Measurements from ENCODE around the gene KRT3.

DNA sequence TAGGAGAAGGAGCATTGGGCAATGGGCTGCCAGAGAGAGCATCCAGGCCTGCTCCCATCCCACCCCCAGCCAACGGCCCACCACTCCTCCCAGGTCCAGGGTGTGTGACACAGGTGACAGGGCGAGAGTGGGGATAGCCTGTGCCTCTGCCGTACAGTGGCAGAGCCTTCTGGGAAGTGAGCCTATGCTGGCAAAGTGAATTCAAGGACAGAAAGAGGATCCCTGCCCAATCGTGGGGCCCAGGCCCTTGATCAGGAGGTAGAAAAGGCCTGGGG lies 38.7 kb upstream of the KRT3 start:
- TF ChIP-seq, protein P1, sequence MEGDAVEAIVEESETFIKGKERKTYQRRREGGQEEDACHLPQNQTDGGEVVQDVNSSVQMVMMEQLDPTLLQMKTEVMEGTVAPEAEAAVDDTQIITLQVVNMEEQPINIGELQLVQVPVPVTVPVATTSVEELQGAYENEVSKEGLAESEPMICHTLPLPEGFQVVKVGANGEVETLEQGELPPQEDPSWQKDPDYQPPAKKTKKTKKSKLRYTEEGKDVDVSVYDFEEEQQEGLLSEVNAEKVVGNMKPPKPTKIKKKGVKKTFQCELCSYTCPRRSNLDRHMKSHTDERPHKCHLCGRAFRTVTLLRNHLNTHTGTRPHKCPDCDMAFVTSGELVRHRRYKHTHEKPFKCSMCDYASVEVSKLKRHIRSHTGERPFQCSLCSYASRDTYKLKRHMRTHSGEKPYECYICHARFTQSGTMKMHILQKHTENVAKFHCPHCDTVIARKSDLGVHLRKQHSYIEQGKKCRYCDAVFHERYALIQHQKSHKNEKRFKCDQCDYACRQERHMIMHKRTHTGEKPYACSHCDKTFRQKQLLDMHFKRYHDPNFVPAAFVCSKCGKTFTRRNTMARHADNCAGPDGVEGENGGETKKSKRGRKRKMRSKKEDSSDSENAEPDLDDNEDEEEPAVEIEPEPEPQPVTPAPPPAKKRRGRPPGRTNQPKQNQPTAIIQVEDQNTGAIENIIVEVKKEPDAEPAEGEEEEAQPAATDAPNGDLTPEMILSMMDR (IDR thresholded peaks at IDR 0.05; ENCODE audit: low read depth, low read length, missing input control) = no peak
- TF ChIP-seq, protein P2, sequence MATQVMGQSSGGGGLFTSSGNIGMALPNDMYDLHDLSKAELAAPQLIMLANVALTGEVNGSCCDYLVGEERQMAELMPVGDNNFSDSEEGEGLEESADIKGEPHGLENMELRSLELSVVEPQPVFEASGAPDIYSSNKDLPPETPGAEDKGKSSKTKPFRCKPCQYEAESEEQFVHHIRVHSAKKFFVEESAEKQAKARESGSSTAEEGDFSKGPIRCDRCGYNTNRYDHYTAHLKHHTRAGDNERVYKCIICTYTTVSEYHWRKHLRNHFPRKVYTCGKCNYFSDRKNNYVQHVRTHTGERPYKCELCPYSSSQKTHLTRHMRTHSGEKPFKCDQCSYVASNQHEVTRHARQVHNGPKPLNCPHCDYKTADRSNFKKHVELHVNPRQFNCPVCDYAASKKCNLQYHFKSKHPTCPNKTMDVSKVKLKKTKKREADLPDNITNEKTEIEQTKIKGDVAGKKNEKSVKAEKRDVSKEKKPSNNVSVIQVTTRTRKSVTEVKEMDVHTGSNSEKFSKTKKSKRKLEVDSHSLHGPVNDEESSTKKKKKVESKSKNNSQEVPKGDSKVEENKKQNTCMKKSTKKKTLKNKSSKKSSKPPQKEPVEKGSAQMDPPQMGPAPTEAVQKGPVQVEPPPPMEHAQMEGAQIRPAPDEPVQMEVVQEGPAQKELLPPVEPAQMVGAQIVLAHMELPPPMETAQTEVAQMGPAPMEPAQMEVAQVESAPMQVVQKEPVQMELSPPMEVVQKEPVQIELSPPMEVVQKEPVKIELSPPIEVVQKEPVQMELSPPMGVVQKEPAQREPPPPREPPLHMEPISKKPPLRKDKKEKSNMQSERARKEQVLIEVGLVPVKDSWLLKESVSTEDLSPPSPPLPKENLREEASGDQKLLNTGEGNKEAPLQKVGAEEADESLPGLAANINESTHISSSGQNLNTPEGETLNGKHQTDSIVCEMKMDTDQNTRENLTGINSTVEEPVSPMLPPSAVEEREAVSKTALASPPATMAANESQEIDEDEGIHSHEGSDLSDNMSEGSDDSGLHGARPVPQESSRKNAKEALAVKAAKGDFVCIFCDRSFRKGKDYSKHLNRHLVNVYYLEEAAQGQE (IDR thresholded peaks at IDR 0.05) = no peak
- no peak for TF ChIP-seq RAD21 (IDR thresholded peaks at IDR 0.05)
- TF ChIP-seq YY1 (IDR thresholded peaks at IDR 0.05) = no peak
- TF ChIP-seq RXRA (IDR thresholded peaks at IDR 0.05) = no peak
- TF ChIP-seq, protein P3, sequence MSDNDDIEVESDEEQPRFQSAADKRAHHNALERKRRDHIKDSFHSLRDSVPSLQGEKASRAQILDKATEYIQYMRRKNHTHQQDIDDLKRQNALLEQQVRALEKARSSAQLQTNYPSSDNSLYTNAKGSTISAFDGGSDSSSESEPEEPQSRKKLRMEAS (IDR thresholded peaks at IDR 0.05) = no peak
- no peak for TF ChIP-seq JUND (IDR thresholded peaks at IDR 0.05)
- no peak for TF ChIP-seq EGR1 (IDR thresholded peaks at IDR 0.05; ENCODE audit: low read depth in 2 of 2)
- no peak for TF ChIP-seq HNF4G (IDR thresholded peaks at IDR 0.05)
- no peak for TF ChIP-seq TAF1 (conservative IDR thresholded peaks at IDR 0.05)

Data from liver (tissue), 3 donors.